DOHH2 (cell line): Measurements from ENCODE around the gene ZBTB44.
A peak's percentile ranks its signal among the peaks of the same experiment; 100 is the strongest.

Experiments used
- H3F3A ChIP-seq: fragments of 200-600 bp; sonication (generic), shearing (Covaris generic); 2 replicates; pipeline ENCODE4 v1.6.0; 2016; ENCODE audit warnings: antibody characterized with exemption, mild to moderate bottlenecking; ENCODE audit not compliant: control insufficient read depth, insufficient read depth
- H3K27ac ChIP-seq: fragments of 200-600 bp; sonication (generic); 2 replicates; pipeline ENCODE4 v1.5.1; 2014; ENCODE audit warnings: low read depth, mild to moderate bottlenecking, low read length, moderate library complexity
- H3K27me3 ChIP-seq: fragments of 200-600 bp; sonication (generic); 2 replicates; pipeline ENCODE4 v1.6.1; 2014; ENCODE audit warnings: mild to moderate bottlenecking, low read length, mixed read lengths; ENCODE audit not compliant: control insufficient read depth
- H3K36me3 ChIP-seq: fragments of 200-600 bp; sonication (generic); 2 replicates; pipeline ENCODE4 v1.6.1; 2014; ENCODE audit warnings: mild to moderate bottlenecking, low read length, moderate library complexity, mixed read lengths; ENCODE audit not compliant: control insufficient read depth
- H3K4me1 ChIP-seq: fragments of 200-600 bp; sonication (generic); 2 replicates; pipeline ENCODE4 v1.6.1; 2014; ENCODE audit warnings: mild to moderate bottlenecking, low read length, mixed read lengths; ENCODE audit not compliant: control insufficient read depth
- H3K4me2 ChIP-seq: fragments of 200-600 bp; sonication (generic); 2 replicates; pipeline ENCODE4 v1.6.0; 2014; ENCODE audit warnings: mild to moderate bottlenecking, low read length, moderate library complexity
- H3K4me3 ChIP-seq: fragments of 200-600 bp; sonication (generic); 2 replicates; pipeline ENCODE4 v1.5.1; 2014; ENCODE audit warnings: mild to moderate bottlenecking, low read length, mixed read lengths
- H3K79me2 ChIP-seq: fragments of 200-600 bp; sonication (generic); 2 replicates; pipeline ENCODE4 v1.6.1; 2014; ENCODE audit warnings: mild to moderate bottlenecking, low read length, mixed read lengths; ENCODE audit not compliant: control insufficient read depth
- H3K9me2 ChIP-seq: fragments of 200-600 bp; sonication (generic); replicated peaks from 2 replicates; pipeline ENCODE4 v1.6.1; 2014; ENCODE audit warnings: mild to moderate bottlenecking, low read length, mixed read lengths; ENCODE audit not compliant: control insufficient read depth
- H3K9me3 ChIP-seq: fragments of 200-600 bp; sonication (generic); 2 replicates; pipeline ENCODE4 v1.6.1; 2014; ENCODE audit warnings: antibody characterized with exemption, low read length, mixed read lengths; ENCODE audit not compliant: control insufficient read depth, insufficient read depth
- H4K20me1 ChIP-seq: fragments of 200-600 bp; sonication (generic); 2 replicates; pipeline ENCODE4 v1.6.0; 2014; ENCODE audit warnings: low read depth, mild to moderate bottlenecking, antibody characterized with exemption, low read length, moderate library complexity; ENCODE audit not compliant: control insufficient read depth, insufficient read depth
- EZH2phosphoT487 ChIP-seq: fragments of 200-600 bp; sonication (generic); IDR thresholded peaks from 2 replicates; pipeline ENCODE4 v1.6.1; 2017; ENCODE audit warnings: borderline replicate concordance, mild to moderate bottlenecking, antibody characterized with exemption, low read length, moderate library complexity, mixed read lengths
- TF ChIP-seq, protein P1 (sequence below): fragments of 200-600 bp; sonication (generic); IDR thresholded peaks from one replicate; pipeline ENCODE4 v1.5.1; 2014; ENCODE audit warnings: antibody characterized with exemption, mild to moderate bottlenecking, low read depth, low read length; ENCODE audit not compliant: poor library complexity, severe bottlenecking

ZBTB44 gene

DNA sequence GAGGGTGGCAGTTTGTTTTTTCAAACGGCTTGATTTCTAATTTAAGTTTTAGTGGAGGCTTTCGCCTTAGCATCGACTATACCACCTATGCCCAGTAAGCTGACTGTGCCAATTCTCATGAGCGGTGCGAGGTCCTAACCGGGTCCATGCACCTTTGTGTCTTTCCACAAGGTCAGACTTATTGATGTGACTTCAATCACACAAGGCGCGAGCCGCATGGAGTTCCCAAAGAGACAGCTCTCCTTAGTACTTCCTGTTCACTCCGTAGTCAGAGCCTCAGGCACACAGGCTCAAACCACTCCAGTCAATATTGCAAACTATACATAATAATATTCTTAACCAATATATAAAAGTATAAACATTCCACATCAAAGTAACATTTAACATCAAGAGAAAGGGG, 136.9 kb downstream of the ZBTB44 start:
- Histone ChIP-seq H3K9me2 (no peaks in the 10 kb centered on the region), H3K79me2 (peaks cover 97% of the 10 kb centered on the region), H3K27ac (peak overlapping the region; percentile 97), H3K4me1 (peaks cover 97% of the 10 kb centered on the region), H3F3A (peaks cover 49% of the 10 kb centered on the region), H3K27me3 (no peaks in the 10 kb centered on the region), H3K4me3 (peak overlapping the region; percentile 70), H3K36me3 (peaks cover 53% of the 10 kb centered on the region), H3K4me2 (peak overlapping the region; percentile 98), H3K9me3 (no peaks in the 10 kb centered on the region), H4K20me1 (peaks cover 4% of the 10 kb centered on the region; the same call in 1 of the 2 replicates)
- TF ChIP-seq EZH2phosphoT487 = no peak
- TF ChIP-seq, protein P1, sequence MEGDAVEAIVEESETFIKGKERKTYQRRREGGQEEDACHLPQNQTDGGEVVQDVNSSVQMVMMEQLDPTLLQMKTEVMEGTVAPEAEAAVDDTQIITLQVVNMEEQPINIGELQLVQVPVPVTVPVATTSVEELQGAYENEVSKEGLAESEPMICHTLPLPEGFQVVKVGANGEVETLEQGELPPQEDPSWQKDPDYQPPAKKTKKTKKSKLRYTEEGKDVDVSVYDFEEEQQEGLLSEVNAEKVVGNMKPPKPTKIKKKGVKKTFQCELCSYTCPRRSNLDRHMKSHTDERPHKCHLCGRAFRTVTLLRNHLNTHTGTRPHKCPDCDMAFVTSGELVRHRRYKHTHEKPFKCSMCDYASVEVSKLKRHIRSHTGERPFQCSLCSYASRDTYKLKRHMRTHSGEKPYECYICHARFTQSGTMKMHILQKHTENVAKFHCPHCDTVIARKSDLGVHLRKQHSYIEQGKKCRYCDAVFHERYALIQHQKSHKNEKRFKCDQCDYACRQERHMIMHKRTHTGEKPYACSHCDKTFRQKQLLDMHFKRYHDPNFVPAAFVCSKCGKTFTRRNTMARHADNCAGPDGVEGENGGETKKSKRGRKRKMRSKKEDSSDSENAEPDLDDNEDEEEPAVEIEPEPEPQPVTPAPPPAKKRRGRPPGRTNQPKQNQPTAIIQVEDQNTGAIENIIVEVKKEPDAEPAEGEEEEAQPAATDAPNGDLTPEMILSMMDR = no peak
